ENCODE data around the gene PGA3.
"Not testable (repeated sequence)": the region's sequence is repeated elsewhere in the genome, so short reads cannot be mapped to it uniquely, and the experiment has no call there.

- not testable (repeated sequence) for TF ChIP-seq CTCF (IDR thresholded peaks at IDR 0.05); ZFX (IDR thresholded peaks at IDR 0.05; ENCODE audit: borderline replicate concordance)
Measured at GRCh38 chr11:61203873-61204272, 558 bp downstream of the PGA3 start.
